Esophagus (tissue), 2 donors: ENCODE data around the gene P2RX6. TPM values are rescaled to one million over a fixed set of nuclear protein-coding genes. Genes with fewer than 3 reads are reported as not detected.
"Not testable (repeated sequence)": the region's sequence is repeated elsewhere in the genome, so short reads cannot be mapped to it uniquely, and the experiment has no call there.

Source experiments
- H3K27ac ChIP-seq, 2 donors: one replicate each; pipeline ENCODE4 v1.5.1; 2013; ENCODE audit warnings: low read depth in 2 of 2, mild to moderate bottlenecking in 2 of 2, inconsistent platforms in 1 of 2, low read length in 1 of 2, moderate library complexity in 1 of 2
- H3K27me3 ChIP-seq, 2 donors: one replicate each; pipeline ENCODE4 v1.6.1; 2013; ENCODE audit warnings: low read length in 2 of 2, control low read depth in 1 of 2, mild to moderate bottlenecking in 1 of 2; ENCODE audit not compliant: insufficient read depth in 2 of 2, control insufficient read depth in 1 of 2
- H3K36me3 ChIP-seq, 2 donors: one replicate each; pipeline ENCODE4 v1.6.1; 2013; ENCODE audit warnings: low read length in 1 of 2; ENCODE audit not compliant: control insufficient read depth in 2 of 2, insufficient read depth in 2 of 2
- H3K4me1 ChIP-seq, 2 donors: one replicate each; pipeline ENCODE4 v1.6.1; 2013; ENCODE audit warnings: low read length in 1 of 2; ENCODE audit not compliant: control insufficient read depth in 2 of 2, insufficient read depth in 2 of 2
- H3K4me3 ChIP-seq, 2 donors: one replicate each; pipeline ENCODE4 v1.5.1; 2013; ENCODE audit warnings: low read length in 2 of 2, mild to moderate bottlenecking in 2 of 2, low read depth in 1 of 2, moderate library complexity in 1 of 2
- H3K9me3 ChIP-seq, 2 donors: one replicate each; pipeline ENCODE4 v1.6.1; 2013; ENCODE audit warnings: mild to moderate bottlenecking in 2 of 2, low read depth in 1 of 2, low read length in 1 of 2, moderate library complexity in 1 of 2; ENCODE audit not compliant: control insufficient read depth in 2 of 2, insufficient read depth in 1 of 2
- WGBS, 2 donors: extraction: QIAGEN DNeasy Blood & Tissue Kit; methylation state at CpG; one replicate each; pipeline ENCODE4 v1.1.7; 2013; 5-methylcytosine and 5-hydroxymethylcytosine counted together
- polyA plus RNA-seq, 2 donors: library from polyadenylated mRNA; stranded (reverse); fragments of 200-250 nt; gene quantifications; one replicate each; pipeline ENCODE4 v1.2.3, GENCODE V29; 2013
- donor health status: healthy with polysubstance abuse.
- donor health status: Bipolar disorder and iron deficiency.

P2RX6 gene
- polyA plus RNA-seq, 2 donors: 0.16 to 0.29 TPM

GRCh38 chr22:21061660-21062321 lies 46.8 kb downstream of the P2RX6 start:
- not testable (repeated sequence) for H3K27ac ChIP-seq, H3K4me1 ChIP-seq, H3K9me3 ChIP-seq, H3K27me3 ChIP-seq, H3K4me3 ChIP-seq, H3K36me3 ChIP-seq
- WGBS, 2 donors: 93% methylated on average over 18 of the region's 18 CpGs

DNA sequence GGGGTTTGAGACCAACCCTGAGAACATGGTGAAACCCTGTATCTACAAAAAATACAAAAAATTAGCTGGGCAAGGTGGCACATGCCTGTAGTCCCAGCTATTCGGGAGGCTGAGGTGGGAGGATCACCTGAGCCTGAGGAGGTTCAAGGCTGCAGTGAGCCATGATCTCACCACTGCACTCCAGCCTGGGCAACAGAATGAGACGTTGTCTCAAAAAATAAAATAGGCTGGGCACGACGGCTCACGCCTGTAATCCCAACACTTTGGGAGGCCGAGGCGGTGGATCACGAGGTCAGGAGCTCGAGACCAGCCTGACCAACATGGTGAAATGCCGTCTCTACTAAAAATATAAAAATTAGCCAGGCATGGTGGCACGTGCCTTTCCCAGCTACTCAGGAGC lies 49.5 kb downstream of the P2RX6 start:
- H3K4me1 ChIP-seq, H3K4me3 ChIP-seq, H3K27ac ChIP-seq, H3K36me3 ChIP-seq, H3K9me3 ChIP-seq, H3K27me3 ChIP-seq: not testable (repeated sequence)
- 77% methylated on average over 11 of the region's 11 CpGs for WGBS, 2 donors

- Histone ChIP-seq H3K27me3 (no peaks in the 10 kb centered on the region), H3K27ac (no peak overlapping the region), H3K36me3 (no peaks in the 10 kb centered on the region), H3K4me1 (peaks cover 0 to 3% of the 10 kb centered on the region in 2 donors), H3K4me3 (no peak overlapping the region), H3K9me3 (no peaks in the 10 kb centered on the region)
- 56 to 58% methylated on average over 13 of the region's 13 CpGs for WGBS, 2 donors
These were observed 50.2 kb downstream of the P2RX6 start for GRCh38 chr22:21064917-21065864.

DNA sequence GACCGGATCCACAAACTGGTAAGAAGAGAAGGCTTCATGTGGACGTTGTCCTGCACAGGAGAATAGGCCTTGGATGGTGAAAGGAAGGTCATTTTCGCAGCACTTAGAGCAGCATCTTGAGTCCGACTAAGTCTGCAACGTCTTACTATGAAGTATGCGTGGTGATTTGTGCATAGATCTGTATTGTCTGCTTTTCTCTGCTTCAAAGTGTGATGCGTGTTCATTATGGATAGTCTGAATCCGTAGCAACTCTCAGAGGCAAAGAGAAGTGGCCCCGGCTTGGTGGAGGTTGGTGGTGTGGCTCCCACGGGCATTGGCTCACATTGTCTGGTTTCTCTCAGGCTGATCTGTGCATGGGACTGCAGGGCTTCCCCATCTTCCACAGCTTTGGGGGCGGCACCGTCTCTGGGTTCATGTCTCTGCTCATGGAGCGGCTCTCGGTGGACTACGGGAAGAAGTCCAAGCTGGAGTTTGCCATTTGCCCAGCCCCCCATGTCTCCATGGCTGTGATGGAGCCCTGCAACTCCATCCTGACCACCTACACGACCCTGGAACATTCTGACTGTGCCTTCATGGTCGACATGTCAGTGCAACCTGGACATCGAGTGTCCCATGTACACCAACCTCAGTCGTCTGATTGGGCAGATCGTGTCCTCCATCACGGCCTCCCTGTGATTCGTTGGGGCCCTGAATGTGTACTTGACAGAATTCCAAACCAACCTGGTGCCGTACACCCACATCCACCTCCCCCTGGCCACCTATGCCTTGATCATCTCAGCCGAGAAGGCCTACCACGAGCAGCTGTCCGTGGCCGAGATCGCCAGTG lies 52.3 kb downstream of the P2RX6 start:
- Histone ChIP-seq H3K36me3 (no peaks in the 10 kb centered on the region), H3K27me3 (no peaks in the 10 kb centered on the region), H3K4me1 (peaks cover 3 to 6% of the 10 kb centered on the region in 2 donors), H3K4me3 (no peak overlapping the region), H3K27ac (no peak overlapping the region), H3K9me3 (no peaks in the 10 kb centered on the region)
- 88 to 90% methylated on average over 28 of the region's 28 CpGs for WGBS, 2 donors

GRCh38 chr22:21067901-21068680 lies 53.1 kb downstream of the P2RX6 start:
- Histone ChIP-seq H3K36me3 (no peaks in the 10 kb centered on the region), H3K4me1 (peaks cover 3 to 11% of the 10 kb centered on the region in 2 donors), H3K9me3 (no peaks in the 10 kb centered on the region), H3K4me3 (no peak overlapping the region), H3K27ac (no peak overlapping the region), H3K27me3 (no peaks in the 10 kb centered on the region)
- WGBS, 2 donors: 86 to 91% methylated on average over 12 of the region's 12 CpGs

GRCh38 chr22:21068681-21069276 lies 53.8 kb downstream of the P2RX6 start:
- H3K36me3 ChIP-seq: no peaks in the 10 kb centered on the region
- peaks cover 3 to 17% of the 10 kb centered on the region in 2 donors for H3K4me1 ChIP-seq
- 77 to 78% methylated on average over 4 of the region's 4 CpGs for WGBS, 2 donors
- H3K27ac ChIP-seq: no peak overlapping the region
- H3K27me3 ChIP-seq: no peaks in the 10 kb centered on the region
- no peaks in the 10 kb centered on the region for H3K9me3 ChIP-seq
- H3K4me3 ChIP-seq: no peak overlapping the region

GRCh38 chr22:21069375-21069774 lies 54.4 kb downstream of the P2RX6 start:
- Histone ChIP-seq H3K27me3 (no peaks in the 10 kb centered on the region), H3K36me3 (no peaks in the 10 kb centered on the region), H3K27ac (no peak overlapping the region), H3K9me3 (no peaks in the 10 kb centered on the region), H3K4me1 (peaks cover 3 to 19% of the 10 kb centered on the region in 2 donors), H3K4me3 (no peak overlapping the region)
- 47 to 52% methylated on average over 5 of the region's 5 CpGs for WGBS, 2 donors

GRCh38 chr22:21070690-21071615 lies 56.0 kb downstream of the P2RX6 start:
- H3K4me1 ChIP-seq: peaks cover 3 to 17% of the 10 kb centered on the region in 2 donors
- peak overlapping the region in 1 of 2 donors; percentile 43 for H3K27ac ChIP-seq
- no peak overlapping the region for H3K4me3 ChIP-seq
- no peaks in the 10 kb centered on the region for H3K36me3 ChIP-seq
- H3K27me3 ChIP-seq: no peaks in the 10 kb centered on the region
- no peaks in the 10 kb centered on the region for H3K9me3 ChIP-seq
- 85 to 89% methylated on average over 17 of the region's 17 CpGs for WGBS, 2 donors
